AG09309 (cell line): ENCODE measurements around the gene NUDT3.

ENCODE experiments used
- DNase-seq: peaks from one replicate; pipeline ENCODE4 v3.0.0-alpha.2; 2010; ENCODE audit warnings: low read depth
- H3K4me3 ChIP-seq: 2 replicates; pipeline ENCODE4 v1.5.1; 2011; ENCODE audit warnings: mild to moderate bottlenecking, low read depth, low read length, moderate library complexity; ENCODE audit not compliant: control insufficient read depth
- CTCF ChIP-seq: IDR thresholded peaks from 2 replicates; pipeline ENCODE4 v1.5.1; 2011; ENCODE audit warnings: mild to moderate bottlenecking, low read depth, low read length, inconsistent platforms; ENCODE audit not compliant: insufficient read depth, control insufficient read depth; ENCODE audit errors: missing control alignments

NUDT3 gene

GRCh38 chr6:34392497-34393190, at the start of gene NUDT3:
TSS of gene NUDT3 (minus strand) at chr6:34392669. CDS start at chr6:34392362, 307 bp downstream.
- peak within 1 kb of the TSS; percentile 78 for H3K4me3 ChIP-seq
- peak; percentile 66 for DNase-seq
- peak; percentile 88 for TF ChIP-seq CTCF

GRCh38 chr6:34441526-34441925, 49.1 kb upstream of the NUDT3 start:
- DNase-seq, result no peak

GRCh38 chr6:34439442-34439841, 47.0 kb upstream of the NUDT3 start:
- no peak for TF ChIP-seq CTCF
- DNase-seq, result no peak

More at GRCh38 chr6:34441526-34441925, 49.1 kb upstream of the NUDT3 start:
- no peak for TF ChIP-seq CTCF
- no peak overlapping the region for H3K4me3 ChIP-seq

DNA sequence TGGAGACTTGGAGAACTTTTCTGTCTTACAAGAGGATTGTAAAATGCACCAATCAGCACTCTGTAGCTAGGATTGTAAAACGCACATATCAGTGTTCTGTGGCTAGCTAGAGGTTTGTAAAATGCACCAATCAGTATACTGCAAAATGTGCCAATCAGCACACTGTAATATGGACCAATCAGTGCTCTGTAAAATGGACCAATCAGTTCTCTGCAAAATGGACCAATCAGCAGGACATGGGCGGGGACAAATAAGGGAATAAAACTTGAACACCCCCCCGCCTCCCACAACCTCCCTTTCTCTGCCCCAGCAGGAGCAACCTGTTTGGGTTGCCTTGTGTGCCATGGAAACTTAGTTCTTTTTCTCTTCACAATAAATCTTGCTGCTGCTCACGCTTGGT, 46.2 kb upstream of the NUDT3 start:
- H3K4me3 ChIP-seq, result no peak overlapping the region
- no peak for TF ChIP-seq CTCF
- no peak for DNase-seq

More at GRCh38 chr6:34439442-34439841, 47.0 kb upstream of the NUDT3 start:
- H3K4me3 ChIP-seq, result no peak overlapping the region

DNA sequence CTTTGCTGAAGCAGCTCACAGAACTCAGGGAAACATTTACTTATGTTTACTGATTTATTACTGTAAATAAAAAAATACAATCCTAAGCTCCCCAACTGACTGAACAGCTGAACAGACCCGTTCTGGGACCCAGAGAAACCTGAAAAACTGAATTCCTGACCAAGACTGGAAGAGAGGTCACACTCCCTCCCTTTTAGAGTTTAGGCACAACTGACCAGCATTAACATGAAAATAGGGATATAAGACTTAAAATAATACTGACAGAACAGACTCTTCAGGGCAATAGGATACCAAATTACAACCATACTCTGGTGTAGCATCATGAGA, 45.1 kb upstream of the NUDT3 start:
- no peak overlapping the region for H3K4me3 ChIP-seq
- no peak for DNase-seq
- no peak for TF ChIP-seq CTCF

GRCh38 chr6:34436803-34437643, 44.6 kb upstream of the NUDT3 start:
- TF ChIP-seq CTCF, result no peak

More at GRCh38 chr6:34436803-34437643, 44.6 kb upstream of the NUDT3 start:
- DNase-seq, result no peak
- H3K4me3 ChIP-seq, result no peak overlapping the region
